AG09319 (cell line): ENCODE data around the gene GUCY1A1.

Experiments used
- DNase-seq: peaks from one replicate; pipeline ENCODE4 v3.0.0-alpha.2; 2010; ENCODE audit warnings: low read depth; ENCODE audit errors: extremely low read depth
- TF ChIP-seq, protein P1 (sequence below): IDR thresholded peaks from 2 replicates; pipeline ENCODE4 v1.5.1; 2011; ENCODE audit warnings: low read depth, mild to moderate bottlenecking, inconsistent platforms, low read length, moderate library complexity

GUCY1A1 gene

DNA sequence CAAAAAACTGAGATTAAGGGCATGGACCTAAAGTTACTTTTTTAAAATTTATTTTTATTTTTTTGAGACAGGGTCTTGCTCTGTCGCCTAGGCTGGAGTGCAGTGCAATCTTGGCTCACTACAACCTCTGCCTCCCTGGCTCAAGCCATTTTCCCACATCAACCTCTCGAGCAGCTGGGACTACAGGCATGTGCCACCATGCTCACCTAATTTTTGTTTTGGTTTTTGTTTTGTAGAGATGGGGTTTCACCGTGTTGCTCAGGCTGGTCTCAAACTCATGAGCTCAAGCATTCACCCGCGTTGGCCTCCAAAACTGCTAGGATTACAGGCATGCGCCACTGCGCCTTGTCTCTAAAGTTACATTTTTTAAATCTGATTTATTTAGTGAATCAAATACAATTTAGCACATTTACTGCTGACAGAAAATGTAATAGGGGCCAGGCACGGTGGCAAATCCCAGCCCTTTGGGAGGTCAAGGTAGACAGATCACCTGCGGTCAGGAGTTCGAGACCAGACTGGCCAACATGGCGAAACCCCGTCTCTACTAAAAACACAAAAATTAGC lies 38.3 kb downstream of the GUCY1A1 start:
- TF ChIP-seq, protein P1, sequence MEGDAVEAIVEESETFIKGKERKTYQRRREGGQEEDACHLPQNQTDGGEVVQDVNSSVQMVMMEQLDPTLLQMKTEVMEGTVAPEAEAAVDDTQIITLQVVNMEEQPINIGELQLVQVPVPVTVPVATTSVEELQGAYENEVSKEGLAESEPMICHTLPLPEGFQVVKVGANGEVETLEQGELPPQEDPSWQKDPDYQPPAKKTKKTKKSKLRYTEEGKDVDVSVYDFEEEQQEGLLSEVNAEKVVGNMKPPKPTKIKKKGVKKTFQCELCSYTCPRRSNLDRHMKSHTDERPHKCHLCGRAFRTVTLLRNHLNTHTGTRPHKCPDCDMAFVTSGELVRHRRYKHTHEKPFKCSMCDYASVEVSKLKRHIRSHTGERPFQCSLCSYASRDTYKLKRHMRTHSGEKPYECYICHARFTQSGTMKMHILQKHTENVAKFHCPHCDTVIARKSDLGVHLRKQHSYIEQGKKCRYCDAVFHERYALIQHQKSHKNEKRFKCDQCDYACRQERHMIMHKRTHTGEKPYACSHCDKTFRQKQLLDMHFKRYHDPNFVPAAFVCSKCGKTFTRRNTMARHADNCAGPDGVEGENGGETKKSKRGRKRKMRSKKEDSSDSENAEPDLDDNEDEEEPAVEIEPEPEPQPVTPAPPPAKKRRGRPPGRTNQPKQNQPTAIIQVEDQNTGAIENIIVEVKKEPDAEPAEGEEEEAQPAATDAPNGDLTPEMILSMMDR = no peak
- no peak for DNase-seq

DNA sequence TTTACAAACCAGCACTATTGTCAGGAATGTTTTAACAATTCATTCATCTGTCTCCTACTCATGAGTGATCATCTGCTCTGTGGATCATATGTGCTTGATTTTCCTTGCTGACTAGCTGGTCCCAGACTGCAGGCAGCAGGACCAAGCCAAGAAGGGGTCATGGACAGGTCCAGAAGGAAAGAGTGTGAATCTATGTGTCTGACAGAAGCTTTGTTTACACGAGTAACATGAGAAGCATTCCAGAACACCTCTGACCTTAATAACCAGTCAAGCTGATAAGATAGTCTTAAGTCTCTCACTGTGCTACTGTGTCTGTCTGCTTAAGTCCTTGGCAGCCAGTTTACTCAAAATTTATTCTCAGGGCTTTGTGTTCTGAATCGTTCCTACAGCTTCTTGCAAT lies 39.0 kb downstream of the GUCY1A1 start:
- DNase-seq = no peak
- TF ChIP-seq, protein P1 = no peak

DNA sequence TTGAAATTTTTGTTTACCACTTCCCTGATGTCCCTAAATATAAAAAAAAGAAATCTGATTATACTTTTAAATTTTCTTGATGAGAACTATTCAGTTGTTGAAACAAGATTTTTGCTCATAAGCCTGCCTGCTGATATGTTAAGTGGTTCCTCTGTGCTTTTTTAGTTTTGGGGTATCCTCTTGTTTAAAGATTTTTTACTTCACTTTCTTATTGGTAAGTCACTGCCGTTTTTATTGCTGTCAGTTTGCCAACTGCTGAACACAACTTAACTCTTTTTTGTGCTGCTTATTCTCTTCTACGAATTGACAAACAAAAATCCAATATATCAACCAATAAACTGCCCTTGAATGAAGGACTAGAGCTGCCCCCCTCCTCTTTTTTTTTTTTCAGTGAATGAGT lies 39.5 kb downstream of the GUCY1A1 start:
- TF ChIP-seq, protein P1 = no peak
- no peak for DNase-seq

DNA sequence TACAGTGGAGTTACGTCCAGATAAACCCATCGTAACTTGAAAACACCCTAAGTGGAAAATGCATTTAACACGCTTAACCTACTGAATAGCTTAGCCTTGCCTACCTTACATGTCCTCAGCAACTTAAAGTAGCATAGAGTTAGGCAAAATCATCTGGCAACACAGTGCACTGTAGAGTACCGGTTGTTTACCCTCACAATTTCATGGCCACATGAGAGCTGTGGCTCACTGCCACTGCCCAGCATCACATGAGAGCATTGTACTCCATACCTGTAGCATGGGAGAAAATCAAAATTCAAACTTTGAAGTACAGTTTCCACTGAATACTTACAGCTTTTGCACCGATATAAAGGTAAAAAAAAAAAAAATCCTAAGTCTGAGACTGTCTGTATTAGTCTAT lies 40.6 kb downstream of the GUCY1A1 start:
- DNase-seq = no peak
- TF ChIP-seq, protein P1 = no peak

DNA sequence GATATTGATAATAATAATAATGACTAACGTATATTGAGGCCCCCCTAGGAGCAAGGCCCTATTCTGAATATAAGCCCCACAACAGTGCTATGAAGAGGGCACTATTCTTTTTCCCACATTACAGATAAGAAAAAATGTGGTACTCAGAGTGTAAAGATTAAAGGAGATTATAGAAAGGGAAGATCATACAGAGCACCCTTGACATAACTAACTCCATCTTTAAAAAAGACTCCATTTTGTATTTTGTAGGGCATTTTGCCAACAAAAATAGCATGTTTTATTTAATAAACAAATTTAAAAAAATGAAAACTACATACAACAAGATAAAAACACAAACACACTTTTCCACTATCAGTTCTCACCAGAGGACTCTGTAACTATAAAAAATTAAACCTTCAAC lies 42.1 kb downstream of the GUCY1A1 start:
- TF ChIP-seq, protein P1 = no peak
- DNase-seq = no peak

DNA sequence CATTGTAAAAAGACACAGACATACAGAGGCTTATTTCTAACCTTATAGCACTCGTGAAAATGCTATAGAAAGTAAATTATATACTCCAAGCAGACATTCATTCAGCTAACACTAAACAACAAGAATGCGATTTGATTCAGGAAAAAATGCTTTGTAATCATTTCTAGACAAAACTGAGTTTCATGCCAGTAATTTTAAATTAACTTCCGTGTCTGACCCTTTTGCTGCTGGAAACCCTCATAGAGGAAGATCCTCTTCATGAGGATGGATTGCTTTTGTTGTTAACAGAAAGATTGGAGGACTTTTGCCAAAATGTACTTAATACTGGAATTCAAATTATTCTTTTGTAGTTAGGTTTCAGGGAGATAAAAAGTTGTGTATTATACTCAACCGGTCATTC lies 43.3 kb downstream of the GUCY1A1 start:
- TF ChIP-seq, protein P1 = no peak
- no peak for DNase-seq

DNA sequence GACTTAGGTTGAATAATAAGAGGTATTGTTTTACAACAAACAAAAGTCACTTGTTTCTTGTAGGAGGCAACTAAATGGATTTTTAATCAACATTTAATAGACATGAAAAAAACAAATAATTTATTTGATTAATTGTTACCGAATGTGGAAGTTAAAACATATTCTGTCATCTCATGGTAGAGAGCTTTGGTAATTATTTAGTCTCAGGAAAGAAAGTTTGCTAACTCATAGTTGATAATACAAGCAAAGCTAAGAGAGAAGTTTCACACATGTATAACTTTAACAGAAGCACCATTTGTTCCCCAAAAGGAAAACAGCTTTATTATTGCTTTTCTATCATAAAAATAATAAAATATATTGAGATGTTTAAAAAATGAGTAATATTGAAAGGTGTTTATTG lies 44.9 kb downstream of the GUCY1A1 start:
- no peak for DNase-seq
- TF ChIP-seq, protein P1 = no peak
